Fibroblast of skin of back (primary cell): ENCODE measurements around the gene MAST2.

Experiments used
- DNase-seq: peaks from one replicate; pipeline ENCODE4 v3.0.0-alpha.2; 2013

Gene MAST2

GRCh38 chr1:45989249-45989648 lies 185.8 kb downstream of the MAST2 start:
- no peak for DNase-seq

GRCh38 chr1:45994423-45994822 lies 191.0 kb downstream of the MAST2 start:
- DNase-seq: no peak

- no peak for DNase-seq
Measured at GRCh38 chr1:45995298-45995697, 191.9 kb downstream of the MAST2 start.

- DNase-seq: no peak
Measured at GRCh38 chr1:45998020-45998617, 194.7 kb downstream of the MAST2 start.

- DNase-seq: no peak
Measured at GRCh38 chr1:45999507-45999906, 196.1 kb downstream of the MAST2 start.

GRCh38 chr1:46001081-46001785 lies 197.8 kb downstream of the MAST2 start:
- DNase-seq: no peak

- DNase-seq: no peak
Measured at GRCh38 chr1:46002551-46003150, 199.2 kb downstream of the MAST2 start.

GRCh38 chr1:46003315-46003714 lies 199.9 kb downstream of the MAST2 start:
- no peak for DNase-seq

GRCh38 chr1:46004492-46004891 lies 201.1 kb downstream of the MAST2 start:
- no peak for DNase-seq

- no peak for DNase-seq
Measured at GRCh38 chr1:46005594-46005993, 202.2 kb downstream of the MAST2 start.

GRCh38 chr1:46008585-46008984 lies 205.2 kb downstream of the MAST2 start:
- DNase-seq: no peak

- DNase-seq: no peak
Measured at GRCh38 chr1:46010611-46011010, 207.2 kb downstream of the MAST2 start.

- no peak for DNase-seq
Measured at GRCh38 chr1:46011121-46011695, 207.8 kb downstream of the MAST2 start.

- no peak for DNase-seq
Measured at GRCh38 chr1:46012236-46012635, 208.8 kb downstream of the MAST2 start.

- DNase-seq: no peak
Measured at GRCh38 chr1:46013581-46013980, 210.2 kb downstream of the MAST2 start.

GRCh38 chr1:46017876-46018503 lies 214.6 kb downstream of the MAST2 start:
- DNase-seq: no peak

- no peak for DNase-seq
Measured at GRCh38 chr1:46019348-46019747, 215.9 kb downstream of the MAST2 start.

- DNase-seq: peak; percentile 6
Measured at GRCh38 chr1:46020010-46020409, 216.6 kb downstream of the MAST2 start.

- no peak for DNase-seq
Measured at GRCh38 chr1:46021046-46021996, 217.9 kb downstream of the MAST2 start.

GRCh38 chr1:46026531-46026930 lies 223.1 kb downstream of the MAST2 start:
- DNase-seq: no peak

- DNase-seq: no peak
Measured at GRCh38 chr1:46027788-46028573, 224.6 kb downstream of the MAST2 start.
